Cortex of kidney (tissue), 1 donor: ENCODE data around the gene SCRN3.
"Not testable (repeated sequence)": the region's sequence is repeated elsewhere in the genome, so short reads cannot be mapped to it uniquely, and the experiment has no call there.

Source experiments
- DNase-seq: peaks from one replicate; lab custom pipeline; 2025; lab: John Stamatoyannopoulos, UW

Gene SCRN3

DNA sequence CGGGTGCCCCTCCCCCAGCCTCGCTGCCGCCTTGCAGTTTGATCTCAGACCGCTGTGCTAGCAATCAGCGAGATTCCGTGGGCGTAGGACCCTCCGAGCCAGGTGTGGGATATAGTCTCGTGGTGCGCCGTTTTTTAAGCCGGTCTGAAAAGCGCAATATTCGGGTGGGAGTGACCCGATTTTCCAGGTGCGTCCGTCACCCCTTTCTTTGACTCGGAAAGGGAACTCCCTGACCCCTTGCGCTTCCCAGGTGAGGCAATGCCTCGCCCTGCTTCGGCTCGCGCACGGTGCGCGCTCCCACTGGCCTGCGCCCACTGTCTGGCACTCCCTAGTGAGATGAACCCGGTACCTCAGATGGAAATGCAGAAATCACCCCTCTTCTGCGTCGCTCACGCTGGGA lies 14.5 kb downstream of the SCRN3 start:
- DNase-seq: not testable (repeated sequence)

DNA sequence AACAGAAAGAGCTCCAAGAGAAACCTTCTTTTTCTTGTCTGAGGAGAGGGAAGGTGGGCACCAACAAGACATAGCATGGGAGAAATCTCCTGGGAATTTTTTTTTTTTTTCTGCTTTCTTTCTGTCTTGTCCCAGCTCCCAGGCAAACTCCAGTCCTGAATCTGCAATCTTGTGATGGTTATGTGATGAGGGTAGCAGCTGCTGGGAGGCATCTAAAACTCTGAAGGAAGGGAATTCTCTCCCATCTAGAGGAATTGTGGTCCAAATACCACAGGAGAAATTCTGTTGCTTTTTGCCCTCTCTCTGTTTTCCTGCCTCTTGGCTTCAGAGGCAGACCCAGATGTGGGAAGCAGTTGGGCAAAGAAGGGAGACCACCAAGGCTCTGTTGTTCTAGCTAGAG lies 16.7 kb downstream of the SCRN3 start:
- DNase-seq: no peak

GRCh38 chr2:174428214-174428613 lies 32.7 kb downstream of the SCRN3 start:
- DNase-seq: no peak

- DNase-seq: no peak
These were observed 34.5 kb downstream of the SCRN3 start for GRCh38 chr2:174430066-174430465.

DNA sequence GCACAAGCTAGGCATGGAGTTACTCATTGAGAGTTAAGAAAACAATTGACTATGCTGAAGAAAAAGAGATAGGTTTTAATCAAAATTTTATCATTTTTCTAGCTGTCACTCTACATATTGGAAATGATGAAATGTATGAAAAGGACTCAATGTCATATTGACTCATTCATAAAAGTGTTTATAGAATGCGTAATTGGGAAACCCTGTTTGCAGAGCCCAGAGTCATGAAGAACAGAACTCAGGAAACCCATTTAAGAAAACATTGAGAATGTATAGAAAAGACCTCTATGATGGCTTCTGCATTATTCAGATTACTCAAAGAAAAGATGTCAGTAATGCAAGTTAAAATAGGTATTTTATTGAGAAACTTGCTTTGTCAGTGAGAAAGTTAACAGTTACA lies 36.4 kb downstream of the SCRN3 start:
- DNase-seq: no peak

GRCh38 chr2:174436351-174436750 lies 40.8 kb downstream of the SCRN3 start:
- no peak for DNase-seq

DNA sequence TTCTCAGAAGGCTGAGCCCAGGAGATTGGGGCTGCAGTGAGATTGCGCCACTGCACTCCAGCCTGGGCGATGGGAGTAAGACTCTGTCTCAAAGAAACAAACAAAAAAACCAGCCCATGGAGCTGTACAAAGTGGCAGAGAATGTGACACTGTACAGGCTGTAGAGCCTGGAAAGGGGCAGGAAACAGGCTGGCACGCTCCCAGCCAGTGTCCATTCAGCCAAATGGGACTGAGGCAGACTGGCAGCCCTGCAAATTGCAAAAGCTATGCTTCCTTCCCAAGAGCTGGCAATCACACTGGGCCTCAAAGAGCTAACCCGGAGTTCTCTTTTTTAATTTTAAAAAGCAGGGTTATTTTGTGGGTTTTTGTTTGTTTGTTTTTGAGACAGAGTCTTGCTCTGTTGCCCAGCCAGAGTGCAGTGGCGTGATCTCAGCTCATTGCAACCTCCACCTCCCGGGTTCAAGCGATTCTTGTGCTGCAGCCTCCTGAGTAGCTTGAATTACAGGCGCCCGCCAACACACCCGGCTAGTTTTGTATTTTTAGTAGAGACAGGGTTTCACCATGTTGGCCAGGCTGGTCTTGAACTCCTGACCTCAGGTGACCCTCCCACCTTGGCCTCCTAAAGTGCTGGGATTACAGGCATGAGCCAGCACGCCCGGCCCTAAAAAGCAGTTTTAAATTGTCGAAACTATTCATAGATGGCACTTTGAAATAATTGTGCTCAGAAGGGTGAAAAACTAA lies 42.8 kb downstream of the SCRN3 start:
- no peak for DNase-seq

DNA sequence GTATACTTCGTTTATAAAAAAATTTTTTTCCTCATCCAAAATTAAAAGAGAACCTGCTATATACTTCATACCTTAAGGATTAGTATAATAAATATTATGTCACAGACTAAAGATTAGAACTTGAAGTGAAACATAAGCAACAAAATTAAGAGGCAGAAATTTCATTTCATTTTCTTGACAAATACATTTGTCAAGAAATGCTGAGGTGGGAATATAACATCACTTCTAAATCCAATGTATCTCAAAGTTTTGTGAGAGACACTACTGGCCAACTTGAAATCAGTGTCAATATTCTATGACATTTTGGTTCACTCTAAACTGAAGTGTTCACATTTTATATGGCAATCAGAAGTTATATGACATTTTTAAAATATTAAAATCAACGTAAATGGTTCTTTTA lies 43.8 kb downstream of the SCRN3 start:
- DNase-seq: no peak

DNA sequence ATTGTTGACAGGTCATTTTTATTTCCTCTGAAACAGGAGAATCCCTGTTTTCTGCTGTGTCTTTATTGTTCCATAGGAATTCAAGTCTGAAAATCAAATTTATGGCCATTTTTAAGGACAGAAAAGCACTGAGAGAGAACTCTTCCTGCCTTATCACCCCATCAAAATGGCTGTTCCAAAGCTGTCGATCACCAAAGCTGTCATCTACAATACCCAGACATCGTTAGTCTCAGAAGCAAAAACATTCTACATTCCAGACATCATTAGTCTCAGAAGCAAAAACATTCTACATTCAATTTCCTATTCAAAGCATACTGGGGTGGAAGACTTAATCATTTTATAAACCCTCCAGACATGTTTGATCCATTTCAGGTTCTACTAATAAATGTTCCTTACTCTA lies 44.4 kb downstream of the SCRN3 start:
- DNase-seq: no peak

- DNase-seq: no peak
These were observed 47.3 kb downstream of the SCRN3 start for GRCh38 chr2:174442546-174443510.

DNA sequence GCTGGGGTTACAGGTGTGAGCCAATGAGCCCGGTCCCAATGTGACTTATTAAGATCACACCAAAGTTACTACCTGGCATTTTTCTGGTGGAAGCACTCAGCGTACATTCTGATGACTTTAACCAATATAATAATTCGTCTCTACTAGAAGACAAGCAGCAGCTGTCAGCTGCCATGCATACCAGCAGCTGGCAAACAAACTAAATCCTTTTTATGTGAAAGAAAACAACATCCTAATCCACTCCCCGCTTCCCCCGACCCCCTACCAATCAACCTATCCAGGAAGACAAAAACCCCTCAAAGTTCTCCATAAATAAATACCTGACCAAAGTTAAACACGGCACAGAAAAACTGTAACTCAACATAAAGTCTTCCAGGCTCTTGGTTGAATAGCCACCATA lies 49.2 kb downstream of the SCRN3 start:
- DNase-seq: no peak

DNA sequence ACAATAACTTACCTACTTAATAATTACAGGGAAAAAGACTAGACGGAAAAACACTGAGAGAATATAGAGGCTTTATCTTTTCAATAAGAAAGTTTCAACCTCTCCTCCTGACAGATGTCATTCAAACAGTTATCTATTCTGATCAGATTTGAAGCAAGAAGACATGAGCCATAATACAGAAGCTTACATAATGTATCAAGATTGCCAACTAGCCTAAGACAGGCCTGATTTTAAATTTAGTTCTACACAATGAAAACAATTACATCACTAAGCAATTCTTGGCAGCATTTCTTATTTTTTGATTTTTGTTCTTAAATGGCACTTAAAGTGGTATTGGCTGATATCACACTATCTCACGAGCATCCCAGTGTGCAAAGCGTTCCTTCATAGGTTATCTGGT lies 49.7 kb downstream of the SCRN3 start:
- DNase-seq: no peak

GRCh38 chr2:174446531-174446930 lies 51.0 kb downstream of the SCRN3 start:
- no peak for DNase-seq

DNA sequence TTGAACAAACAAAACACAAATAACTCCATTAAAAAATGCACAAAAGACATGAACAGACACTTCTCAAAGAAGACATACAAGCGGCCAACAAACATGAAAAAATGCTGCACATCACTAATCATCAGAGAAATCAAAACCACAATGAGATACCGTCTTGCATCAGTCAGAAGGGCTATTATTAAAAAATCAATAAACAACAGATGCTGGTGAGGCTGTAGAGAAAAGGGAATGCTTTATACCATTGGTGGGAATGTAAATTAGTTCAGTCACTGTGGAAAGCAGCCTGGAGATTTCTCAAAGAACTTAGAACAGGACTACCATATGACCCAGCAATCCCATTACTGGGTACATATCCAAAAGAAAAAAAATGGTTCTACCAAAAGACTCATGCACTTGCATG lies 53.5 kb downstream of the SCRN3 start:
- no peak for DNase-seq

DNA sequence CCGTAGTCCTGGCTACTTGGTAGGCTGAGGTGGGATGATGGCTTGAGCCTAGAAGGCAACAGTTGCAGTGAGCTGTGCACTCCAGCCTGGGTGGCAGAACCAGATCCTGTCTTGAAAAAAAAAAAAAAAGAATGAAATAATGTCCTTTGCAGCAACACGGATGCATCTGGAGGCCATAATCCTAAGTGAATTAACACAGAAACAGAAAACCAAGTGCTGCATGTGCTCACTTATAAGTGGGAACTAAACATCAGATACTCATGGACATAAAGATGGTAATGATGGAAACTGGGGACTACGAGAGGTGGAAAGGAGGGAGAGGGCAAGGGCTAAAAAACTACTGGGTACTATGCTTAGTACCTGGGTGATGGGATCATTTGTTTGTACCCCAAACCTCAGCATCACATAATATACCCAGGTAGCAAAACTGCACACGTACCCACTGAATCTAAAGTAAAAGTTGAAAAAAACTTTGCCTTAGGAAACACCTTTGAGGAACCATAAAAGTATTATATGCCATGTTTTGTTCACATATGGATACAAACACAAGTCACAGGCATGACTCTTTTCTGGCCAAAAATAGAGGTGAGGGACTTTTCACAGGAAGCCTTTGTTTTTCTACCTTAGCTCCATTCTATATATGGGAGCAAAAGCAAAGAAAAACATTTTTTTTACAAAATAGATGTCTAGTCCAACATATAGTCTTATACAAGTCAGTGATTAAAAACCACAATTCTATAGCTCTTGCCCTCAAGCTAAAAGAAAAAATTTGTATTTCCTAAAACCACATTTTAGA lies 54.7 kb downstream of the SCRN3 start:
- no peak for DNase-seq

- no peak for DNase-seq
These were observed 59.0 kb downstream of the SCRN3 start for GRCh38 chr2:174454566-174454965.

- DNase-seq: no peak
These were observed 65.7 kb downstream of the SCRN3 start for GRCh38 chr2:174461221-174461620.

DNA sequence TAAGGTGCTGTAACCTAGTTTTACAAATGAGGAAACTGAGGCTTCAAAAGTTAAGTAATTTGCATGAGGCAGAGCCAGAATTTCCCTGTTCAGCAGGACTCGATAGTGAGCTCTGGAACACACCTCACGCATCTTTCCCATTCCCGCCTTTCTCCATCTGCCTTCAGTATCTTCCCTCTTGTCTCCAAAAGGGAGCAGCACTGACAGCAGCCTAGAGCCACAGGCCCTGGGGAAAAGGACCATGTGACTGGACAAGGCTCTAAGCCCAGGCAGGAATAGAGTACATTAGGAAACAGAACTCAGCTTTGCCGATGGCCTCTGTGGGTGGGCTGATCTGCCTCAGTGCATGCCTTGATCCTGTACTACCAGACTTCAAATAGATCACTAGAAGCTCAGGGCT lies 69.8 kb downstream of the SCRN3 start:
- no peak for DNase-seq

- no peak for DNase-seq
These were observed 78.3 kb downstream of the SCRN3 start for GRCh38 chr2:174473796-174474195.

DNA sequence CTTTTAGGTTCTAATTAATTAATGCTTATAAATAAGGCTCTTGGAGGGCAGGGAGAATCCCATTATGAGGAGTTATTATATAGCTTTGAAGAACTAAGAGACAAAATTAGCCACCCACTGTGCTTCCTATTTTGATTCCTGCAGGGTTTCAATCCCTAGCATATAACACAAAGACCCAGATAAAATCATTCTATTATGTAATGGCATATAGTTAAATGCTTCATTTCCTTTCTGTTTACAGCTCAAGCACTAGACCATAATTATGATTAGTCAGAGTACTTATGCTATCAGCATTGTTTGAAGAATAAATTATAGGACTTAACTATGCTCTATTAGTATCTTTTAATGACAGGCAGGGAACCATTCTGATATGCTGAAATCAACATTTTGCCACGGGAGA lies 82.2 kb downstream of the SCRN3 start:
- no peak for DNase-seq
